SIG-M5 treated with dmso at 0.1 percent for 504 hours (cell line): ENCODE results near the gene LAT.

Experiments
- DNase-seq: peaks from one replicate; lab custom pipeline; 2025; ENCODE audit not compliant: unreplicated experiment; lab: John Stamatoyannopoulos, UW

LAT gene

DNA sequence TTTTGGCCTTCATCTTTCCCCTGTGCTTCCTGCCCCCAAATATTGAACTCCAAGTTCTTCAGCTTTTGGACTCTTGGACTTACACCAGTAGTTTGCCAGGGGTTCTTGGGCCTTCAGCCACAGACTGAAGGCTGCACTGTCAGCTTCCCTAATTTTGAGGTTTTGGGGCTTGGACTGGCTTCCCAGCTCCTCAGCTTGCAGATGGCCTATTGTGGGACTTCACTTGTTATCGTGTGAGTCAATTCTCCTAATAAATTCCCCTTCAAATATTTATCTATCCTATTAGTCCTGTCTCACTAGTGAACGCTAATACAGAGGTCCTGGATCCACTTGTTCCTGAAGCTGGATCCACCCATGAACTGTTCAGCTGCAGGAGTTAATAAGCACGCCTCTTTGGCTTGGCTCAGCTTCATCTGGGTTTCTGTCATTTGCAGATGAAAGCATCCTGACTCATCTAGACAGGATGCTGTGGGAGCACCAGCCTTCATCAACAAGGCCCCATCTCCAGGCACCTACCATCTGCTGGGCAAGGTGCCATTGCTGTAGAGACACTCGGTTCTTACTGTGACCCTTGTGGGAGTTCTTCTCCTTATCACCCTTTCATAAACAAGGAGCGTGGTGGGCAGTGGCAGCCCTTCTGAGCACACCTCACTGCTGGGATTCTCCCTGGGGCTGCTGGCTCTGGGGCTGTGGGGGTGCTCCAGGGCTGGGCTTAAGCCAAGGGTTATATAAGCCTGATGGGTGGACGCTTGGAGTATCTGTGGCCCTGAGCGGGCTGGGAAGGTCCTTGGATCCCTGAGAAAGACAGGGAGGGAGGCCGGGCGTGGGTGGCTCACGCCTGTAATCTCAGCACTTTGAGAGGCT, 23.1 kb downstream of the LAT start:
- no peak for DNase-seq

DNA sequence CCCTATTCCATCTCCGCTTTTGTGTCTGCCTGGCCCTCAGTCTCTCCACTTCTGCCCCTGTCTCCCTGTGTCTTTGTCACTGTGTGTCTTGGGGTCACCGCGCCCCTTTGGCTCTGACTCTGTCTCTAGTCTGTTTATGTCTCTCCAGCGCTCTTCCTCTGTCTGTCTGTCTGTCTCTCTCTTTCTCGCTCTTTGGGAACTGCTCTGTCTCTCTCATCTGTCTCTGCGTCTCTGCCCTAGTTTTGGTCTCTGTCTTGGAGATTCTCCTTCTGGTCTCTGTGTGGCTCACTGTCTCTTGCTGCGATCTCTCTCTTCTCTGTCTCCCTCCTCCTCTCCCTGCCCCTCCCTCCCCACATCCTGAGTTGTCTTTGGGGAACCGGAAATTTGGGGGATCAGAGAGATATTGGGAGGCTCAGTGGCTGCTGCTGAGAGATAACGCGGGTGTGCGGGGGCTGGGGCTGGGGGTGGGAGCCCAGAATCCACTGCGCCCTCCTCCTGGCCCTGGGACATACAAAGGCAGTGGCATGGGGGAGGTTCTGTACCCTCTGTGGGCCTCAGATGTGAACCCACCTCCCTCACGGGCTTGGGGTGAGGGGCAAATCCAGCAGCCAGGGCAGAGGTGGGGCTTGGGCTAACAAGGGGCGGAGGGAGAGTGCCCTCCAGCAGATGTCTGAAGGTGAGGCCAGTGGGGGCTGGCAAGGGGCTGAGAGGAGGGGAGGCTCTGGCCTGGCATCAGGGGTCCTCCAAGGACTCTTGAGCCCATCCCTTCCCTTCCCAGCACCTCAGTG, 24.4 kb downstream of the LAT start:
- no peak for DNase-seq

DNA sequence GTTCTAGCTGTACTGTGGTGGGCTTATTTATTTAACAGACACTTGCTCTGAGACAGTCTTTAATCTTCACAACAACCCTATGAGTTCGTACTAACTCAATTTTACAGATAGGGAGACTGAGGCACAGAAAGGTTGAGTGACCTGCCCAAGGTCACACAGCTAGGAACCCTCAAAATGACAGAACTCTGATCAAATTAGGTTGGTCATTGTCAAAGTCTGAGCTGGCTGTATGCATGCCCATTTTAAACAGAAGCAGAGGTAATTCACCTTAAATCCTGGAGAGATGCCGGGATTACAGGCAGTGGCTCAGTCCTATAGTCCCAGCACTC, 24.9 kb downstream of the LAT start:
- DNase-seq: no peak

DNA sequence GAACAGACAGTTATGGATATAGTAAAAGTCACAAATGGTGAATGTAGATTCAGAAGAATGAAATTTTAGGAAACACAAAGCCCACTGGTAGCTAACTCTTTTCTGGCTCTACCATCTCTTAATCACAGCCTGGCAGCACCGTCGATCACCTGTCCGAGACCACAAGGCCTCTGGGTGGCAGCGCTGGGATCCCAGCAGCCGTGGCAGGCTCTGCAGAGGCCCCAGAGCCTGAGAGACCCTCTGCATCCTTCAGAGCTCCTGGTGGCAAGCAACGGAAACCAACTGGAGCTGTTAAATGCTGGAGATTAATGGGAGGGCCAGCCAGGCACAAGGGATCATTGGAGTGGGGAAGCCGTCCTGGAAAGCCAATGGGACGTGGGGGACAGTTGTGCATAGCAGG, 26.3 kb downstream of the LAT start:
- DNase-seq: no peak

DNA sequence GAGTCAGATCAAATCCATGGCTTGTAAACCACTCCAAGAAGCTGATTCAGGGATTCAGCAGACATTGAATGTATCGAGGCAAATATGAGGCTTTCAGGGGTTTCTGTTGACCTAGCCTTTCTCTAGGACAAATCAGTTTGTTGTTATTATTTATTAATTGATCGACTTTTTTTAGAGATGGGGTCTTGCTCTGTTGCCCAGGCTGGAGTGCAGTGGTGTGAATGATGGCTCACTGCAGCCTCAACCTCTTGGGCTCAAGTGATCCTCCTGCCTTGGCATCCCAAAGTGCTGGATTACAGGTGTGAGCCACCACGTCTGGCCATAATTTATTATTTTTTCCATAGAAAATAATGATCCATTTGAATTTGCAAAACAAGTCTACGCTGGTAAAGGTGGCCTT, 27.0 kb downstream of the LAT start:
- no peak for DNase-seq

DNA sequence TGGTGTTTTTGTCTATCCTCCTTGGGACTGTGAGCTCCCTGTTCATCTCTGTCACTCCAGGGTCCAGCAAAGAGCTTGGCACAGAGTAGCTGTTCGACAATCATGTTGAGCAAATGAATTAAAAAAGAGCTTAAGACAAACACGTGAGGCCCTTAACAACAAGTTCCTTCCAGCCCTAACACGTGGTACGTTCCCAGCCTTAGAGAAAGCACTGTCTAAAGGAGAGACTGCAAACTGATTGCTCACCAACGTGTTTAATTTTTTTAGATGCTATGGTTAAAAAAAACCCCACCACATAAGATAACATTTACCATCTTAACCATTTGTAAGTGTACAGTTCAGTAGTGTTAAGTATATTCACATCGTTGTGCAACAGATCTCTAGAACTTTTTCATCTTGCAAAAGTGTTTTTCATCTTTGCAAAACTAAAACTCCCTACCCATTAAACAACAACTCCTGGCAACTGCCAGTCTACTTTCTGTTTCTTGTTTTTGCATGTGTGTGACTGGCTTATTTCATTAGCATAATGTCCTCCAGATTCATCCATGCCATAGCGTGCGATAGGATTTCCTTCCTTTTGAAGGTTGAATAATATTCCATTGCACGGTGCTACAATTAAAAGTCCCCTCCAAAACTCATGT, 28.2 kb downstream of the LAT start:
- no peak for DNase-seq

DNA sequence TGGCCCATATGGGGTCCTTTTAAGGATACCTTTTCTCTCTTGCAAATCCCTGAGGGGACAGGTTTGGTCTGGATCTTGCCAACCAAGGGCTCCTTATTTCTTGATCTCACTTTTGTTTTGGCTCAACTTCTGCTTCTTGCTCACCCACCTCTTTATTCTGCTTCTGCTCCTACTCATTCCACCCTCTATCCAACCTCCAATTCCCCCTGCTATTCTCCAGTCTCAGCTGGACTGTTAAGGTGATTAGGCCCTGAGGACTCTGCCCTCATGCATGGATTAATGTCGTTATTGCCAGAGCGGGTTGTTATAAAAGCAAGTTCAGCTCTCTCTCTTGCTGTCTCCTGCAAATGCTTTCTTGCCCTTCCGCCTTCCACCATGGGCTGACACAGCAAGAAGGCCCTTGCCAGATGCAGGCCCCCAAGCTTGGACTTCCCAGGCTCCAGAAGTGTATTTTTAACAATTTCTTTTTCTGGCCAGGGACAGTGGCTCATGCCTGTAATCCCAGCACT, 29.8 kb downstream of the LAT start:
- DNase-seq: no peak

DNA sequence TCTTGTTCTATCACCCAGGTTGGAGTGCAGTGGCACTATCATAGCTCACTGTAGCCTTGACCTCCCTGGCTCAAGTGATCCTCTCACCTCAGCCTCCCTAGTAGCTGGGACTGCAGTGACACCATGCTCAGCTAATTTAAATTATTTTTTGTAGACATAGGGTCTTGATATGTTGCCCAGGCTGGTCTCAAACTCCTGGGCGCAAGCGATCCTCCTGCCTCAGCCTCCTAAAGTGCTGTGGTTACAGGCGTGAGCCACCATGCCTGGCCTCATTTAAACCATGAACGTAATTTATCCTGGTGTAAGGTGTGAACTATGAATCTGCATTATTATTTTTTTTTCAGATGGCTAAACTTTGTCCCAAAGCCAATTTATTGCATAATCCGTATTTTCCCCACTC, 37.3 kb downstream of the LAT start:
- DNase-seq: no peak

DNA sequence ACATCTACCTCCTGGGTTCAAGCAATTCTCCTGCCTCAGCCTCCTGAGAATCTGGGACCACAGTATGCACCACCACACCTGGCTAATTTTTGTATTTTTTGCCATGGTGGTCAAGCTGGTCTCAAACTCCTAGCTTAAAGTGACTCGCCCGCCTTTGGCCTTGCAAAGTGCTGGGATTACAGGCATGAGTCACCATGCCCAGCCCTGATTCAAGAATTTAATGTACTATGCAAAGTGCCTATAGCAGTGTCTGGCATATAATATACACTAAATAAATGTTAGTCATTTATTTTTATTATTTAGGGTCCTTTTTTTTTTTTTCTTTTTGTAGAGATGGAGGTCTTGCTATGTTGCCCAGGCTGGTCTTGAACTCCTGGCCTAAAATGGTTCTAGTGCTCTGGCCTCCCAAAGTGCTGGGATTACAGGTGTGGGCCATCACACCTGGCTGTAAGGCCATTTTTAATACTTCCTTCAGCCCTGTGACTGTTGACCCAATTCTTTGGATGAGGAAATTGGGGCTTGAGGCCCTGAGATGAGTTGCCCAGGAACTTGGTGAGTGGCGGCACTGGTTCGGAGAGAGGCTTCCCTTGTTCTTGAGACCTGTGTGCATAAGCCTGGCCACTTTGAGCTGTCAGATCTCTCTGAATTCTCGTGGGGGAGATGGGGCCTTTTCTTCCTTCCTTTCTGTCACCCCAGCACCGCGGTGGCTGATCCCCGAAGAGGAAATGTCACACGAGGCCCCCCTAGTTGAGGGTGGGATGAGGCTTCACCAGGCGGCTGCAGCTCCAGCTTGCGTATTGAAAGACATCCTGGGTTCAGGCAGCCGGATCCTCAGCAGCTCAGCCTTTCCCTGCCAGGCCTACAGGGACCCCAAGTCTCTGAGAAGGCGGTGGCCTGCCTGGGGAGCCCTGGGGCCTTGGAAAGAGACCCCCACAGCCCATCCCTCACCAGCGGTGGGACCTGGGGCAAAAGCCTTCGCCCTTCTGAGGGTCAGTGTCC, 38.7 kb downstream of the LAT start:
- no peak for DNase-seq

DNA sequence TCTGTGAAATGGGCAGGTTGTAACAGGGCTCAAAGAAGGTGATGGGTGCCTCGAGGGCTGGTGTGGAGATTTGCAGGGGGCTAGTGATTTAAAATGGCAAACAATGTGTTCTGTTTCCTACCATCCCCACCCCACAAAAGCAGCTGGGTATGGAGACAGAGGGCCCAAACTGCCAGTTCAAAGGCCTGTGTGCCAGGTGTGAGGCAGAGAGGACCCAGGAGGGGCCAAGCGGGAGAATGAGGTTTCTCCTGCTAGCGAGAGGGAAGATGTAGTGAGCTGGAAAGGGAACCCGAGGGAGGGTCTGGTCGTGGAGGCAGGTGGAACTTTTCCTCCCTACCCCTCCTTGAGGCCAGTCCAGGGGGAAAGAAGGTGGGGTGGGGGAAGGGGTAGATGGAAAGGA, 39.4 kb downstream of the LAT start:
- DNase-seq: no peak

DNA sequence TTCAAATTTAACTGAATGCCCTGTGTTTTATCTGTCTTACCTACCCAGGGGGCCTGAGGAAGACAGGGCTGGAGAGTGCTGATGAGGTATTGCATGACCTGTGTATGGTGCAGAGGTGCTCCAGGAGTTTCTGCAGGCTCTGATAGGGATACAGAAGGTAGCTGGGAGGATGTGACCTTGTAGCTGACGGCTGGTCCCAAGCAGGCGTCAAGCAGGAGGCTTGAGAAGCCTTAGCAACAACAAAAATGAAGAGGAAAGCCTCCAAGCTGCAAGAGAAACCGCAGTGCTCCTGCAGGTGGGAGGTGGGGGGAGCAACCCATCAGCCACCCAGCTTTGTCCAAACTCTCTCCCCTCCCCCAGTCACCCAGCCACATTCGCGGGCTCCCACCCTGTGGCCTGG, 40.4 kb downstream of the LAT start:
- DNase-seq: no peak

DNA sequence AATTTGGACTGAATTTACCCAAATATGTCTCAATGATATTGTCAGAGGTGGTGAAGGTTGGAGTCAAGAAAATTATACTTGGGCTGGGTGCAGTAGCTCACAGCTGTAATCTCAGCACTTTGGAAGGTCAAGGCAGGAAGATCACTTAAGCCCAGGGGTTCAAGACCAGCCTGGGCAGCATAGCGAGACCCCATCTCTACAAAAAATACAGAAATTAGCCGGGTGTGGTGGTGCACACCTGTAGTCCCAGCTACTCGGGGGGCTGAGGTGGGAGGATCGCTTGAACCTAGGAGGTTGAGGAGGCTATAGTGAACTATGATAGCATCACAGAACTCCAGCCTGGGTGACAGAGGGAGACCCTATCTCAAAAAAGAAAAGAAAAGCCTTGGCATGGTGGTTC, 40.9 kb downstream of the LAT start:
- DNase-seq: no peak

DNA sequence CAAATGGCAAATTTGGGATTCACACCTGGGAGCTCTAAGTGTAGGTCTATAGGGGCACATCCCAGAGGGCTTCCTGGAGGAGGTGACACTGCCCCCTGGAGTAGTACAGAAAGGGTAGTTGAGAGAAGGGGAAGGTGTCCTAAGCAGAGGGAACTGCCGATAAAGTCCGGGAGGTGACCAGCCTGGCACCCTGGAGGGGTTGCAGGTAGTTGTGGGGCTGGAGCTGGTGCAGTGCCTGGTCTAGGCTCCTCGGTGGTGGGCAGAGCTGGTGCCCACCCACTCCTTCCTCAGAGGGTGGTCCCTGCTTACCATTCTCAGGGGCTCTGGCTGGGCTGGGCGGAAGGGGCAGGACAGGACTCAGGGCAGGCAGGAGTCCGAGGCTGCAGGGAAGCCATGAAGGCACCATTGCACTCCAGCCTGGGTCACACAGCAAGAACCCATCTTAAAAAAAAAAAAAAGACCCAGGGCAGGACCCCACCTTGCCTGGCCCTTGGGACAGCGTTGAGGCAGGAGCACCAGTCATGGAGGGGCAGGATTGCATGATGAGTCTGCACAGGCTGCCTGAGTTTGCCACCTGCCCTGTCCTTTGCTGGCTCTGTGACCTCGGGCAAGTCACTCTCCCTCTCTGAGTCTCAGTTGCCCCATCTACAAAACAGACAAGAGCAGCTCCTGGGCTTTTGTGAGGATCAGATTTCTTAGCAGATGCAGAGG, 43.8 kb downstream of the LAT start:
- no peak for DNase-seq

DNA sequence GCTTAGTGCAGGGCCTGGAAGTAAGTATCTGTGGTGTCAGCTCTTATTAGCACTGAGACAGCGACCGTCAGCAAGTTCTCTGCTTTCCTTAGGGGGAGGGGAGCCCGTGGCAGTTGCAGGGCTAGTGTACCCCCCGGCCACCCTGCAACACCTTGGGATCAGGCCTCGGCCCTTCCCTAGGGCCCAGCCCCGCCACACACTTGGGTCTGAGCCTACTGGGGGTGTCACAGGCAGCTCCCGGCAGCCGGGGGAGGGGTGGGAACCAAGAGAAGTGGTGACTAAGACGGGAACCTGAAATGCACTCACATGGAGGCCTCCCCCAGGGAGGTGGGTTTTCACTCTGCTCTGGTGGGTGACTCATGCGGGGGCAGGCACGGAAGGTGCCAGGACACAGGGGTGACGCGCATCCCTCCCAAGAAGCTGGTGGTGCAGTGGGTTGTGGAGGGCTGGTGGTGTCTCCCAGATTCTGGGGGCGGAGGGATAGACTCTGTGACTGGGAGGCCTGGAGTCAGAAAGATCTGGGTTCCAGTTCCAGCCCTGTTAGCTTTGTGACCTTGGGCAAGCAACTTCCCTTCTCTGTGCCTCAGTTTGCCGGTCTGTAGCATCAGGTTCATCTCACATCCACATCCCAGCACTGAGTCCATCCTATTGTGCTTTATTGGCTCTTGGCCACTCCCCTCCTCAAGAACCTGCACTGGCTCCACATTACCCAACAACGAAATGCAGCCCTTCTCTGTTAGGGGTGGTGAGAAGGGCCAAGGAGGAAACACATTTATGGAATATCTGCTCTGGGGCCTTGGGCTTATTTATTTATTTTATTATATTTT, 44.5 kb downstream of the LAT start:
- peak; percentile 44 for DNase-seq

DNA sequence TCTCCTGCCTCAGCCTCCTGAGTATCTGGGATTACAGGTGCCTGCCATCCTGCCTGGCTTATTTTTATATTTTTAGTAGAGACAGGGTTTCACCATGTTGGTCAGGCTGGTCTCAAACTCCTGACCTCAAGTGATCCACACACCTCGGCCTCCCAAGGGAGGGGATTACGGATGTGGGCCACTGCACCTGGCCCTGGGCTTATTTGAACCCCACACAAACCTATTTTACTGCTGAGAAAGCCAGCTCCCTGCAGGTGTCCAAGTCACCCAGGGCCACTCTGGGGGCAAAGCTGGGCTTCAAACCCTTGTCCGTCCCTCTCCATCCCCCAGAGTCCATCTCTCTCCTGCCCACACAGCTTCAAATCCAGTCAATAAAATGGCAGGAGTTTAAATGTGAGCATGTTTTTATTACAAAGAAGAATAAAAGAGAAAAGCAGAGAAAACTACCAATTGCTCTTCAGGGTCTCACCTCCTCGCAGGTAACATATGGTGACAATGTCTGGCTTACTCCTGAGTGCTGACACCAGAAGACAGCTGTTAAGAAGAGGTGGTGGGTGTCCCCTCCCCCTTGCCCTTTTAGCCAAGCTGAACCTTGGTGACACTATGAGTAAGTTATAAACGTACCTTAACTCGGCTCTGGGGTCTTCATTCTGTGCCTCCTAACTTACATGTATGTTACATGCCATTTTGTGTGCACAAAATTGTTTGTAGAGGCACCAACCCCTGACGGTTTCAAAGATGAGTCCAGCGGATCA, 45.4 kb downstream of the LAT start:
- no peak for DNase-seq
